ENCODE measurements around the gene RAB3GAP2.
"Not testable (repeated sequence)": the region's sequence is repeated elsewhere in the genome, so short reads cannot be mapped to it uniquely, and the experiment has no call there.

RAB3GAP2 gene

DNA sequence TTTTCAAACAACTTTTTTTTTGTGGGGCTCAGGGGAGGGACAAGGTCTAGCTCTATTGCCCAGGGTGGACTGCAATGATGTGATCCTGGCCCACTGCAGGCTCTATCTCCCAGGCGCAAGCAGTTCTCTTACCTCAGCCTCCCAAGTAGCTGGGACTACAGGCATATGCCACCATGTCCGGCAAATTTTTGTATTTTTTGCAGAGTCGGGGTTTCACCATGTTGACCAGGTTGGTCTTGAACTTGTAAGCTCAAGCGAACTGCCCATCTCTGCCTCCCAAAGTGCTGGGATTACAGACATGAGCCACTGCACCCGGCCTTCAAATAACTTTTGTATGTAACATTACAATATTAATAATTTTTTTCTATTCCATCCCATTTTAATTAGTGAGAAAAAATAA is 33.0 kb downstream of the RAB3GAP2 start:
- TF ChIP-seq, protein P1, sequence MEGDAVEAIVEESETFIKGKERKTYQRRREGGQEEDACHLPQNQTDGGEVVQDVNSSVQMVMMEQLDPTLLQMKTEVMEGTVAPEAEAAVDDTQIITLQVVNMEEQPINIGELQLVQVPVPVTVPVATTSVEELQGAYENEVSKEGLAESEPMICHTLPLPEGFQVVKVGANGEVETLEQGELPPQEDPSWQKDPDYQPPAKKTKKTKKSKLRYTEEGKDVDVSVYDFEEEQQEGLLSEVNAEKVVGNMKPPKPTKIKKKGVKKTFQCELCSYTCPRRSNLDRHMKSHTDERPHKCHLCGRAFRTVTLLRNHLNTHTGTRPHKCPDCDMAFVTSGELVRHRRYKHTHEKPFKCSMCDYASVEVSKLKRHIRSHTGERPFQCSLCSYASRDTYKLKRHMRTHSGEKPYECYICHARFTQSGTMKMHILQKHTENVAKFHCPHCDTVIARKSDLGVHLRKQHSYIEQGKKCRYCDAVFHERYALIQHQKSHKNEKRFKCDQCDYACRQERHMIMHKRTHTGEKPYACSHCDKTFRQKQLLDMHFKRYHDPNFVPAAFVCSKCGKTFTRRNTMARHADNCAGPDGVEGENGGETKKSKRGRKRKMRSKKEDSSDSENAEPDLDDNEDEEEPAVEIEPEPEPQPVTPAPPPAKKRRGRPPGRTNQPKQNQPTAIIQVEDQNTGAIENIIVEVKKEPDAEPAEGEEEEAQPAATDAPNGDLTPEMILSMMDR (IDR thresholded peaks at IDR 0.05; ENCODE audit: borderline replicate concordance, insufficient read depth, low read depth, low read length) = no peak
- H3K4me3 ChIP-seq (ENCODE audit: low read depth, low read length) = no peak overlapping the region

DNA sequence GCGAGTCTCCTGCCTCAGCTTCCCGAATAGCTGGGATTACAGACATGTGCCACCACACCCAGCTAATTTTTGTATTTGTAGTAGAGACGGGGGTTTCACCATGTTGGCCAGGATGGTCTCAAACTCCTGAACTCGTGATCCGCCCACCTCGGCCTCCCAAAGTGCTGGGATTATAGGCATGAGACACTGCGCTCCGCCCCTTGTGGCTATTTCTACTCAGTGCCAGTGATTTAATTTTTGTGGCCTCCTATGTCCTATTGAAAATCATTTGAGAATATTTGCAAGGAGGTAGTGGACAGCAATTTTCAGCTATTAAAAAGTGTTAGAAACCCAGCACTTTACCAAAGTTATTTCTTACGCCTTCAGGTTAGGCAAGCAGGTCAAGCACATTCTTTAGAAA is 36.0 kb downstream of the RAB3GAP2 start:
- not testable (repeated sequence) for H3K4me3 ChIP-seq (ENCODE audit: low read depth, low read length)

DNA sequence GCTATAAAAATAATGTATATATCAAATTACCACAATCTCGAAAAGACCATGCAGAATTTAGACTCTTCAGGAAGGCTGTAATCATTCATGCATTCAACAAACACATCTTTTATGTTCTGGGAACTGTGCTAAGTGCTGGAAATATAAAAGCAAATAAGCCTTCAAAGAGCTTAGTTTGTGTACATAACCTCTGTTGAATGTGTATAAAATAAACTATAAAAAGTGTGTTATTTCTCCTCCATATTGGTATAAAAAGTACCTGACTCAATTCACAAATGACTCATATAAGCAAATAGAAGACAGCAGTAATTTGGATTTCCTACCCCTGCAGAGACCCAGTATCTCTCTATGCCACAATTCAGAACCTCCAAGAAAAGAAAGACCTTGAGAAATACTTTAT is 36.8 kb downstream of the RAB3GAP2 start:
- TF ChIP-seq, protein P1 (IDR thresholded peaks at IDR 0.05; ENCODE audit: borderline replicate concordance, insufficient read depth, low read depth, low read length) = no peak
- H3K4me3 ChIP-seq (ENCODE audit: low read depth, low read length) = no peak overlapping the region

DNA sequence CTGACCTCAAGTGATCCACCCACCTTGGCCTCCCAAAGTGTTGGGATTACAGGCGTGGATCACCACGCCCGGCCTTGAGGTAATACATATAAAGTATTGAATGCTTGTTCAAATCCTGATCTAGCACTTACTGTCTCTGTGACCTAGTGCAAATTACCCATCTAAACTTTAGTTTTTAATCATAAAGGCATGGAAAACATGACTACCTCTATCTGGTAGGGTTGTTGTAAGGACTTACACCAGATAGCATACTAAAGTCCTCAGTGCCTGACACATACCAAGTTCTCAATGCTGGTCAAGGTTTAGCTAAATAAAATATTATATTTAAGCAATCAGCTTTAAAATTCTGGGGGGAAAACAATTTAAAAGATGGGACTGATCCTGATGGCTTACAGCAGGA is 38.3 kb downstream of the RAB3GAP2 start:
- TF ChIP-seq, protein P1 (IDR thresholded peaks at IDR 0.05; ENCODE audit: borderline replicate concordance, insufficient read depth, low read depth, low read length) = no peak

DNA sequence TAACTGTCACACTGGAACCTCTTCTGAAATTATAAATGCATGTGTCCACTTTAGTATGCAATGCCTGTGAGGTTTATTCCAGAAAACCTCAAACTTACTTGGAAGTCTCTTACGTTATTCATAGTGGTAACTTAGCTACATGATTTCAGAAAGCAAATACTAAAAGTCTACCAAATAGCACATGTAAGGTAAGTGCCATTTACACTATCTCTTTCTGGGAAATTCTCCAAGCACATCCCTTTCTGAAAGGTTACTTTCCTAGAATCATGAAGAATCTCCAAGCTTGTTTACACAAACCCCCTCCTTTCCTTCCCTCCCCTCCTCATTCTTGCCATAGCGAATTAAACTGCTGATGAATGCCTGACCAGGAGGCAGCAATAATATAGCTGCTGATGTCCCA is 42.5 kb downstream of the RAB3GAP2 start:
- TF ChIP-seq, protein P1 (IDR thresholded peaks at IDR 0.05; ENCODE audit: borderline replicate concordance, insufficient read depth, low read depth, low read length) = no peak
- H3K4me3 ChIP-seq (ENCODE audit: low read depth, low read length) = no peak overlapping the region

More for the DNA sequence above, 38.3 kb downstream of the RAB3GAP2 start:
- no peak overlapping the region for H3K4me3 ChIP-seq (ENCODE audit: low read depth, low read length)

DNA sequence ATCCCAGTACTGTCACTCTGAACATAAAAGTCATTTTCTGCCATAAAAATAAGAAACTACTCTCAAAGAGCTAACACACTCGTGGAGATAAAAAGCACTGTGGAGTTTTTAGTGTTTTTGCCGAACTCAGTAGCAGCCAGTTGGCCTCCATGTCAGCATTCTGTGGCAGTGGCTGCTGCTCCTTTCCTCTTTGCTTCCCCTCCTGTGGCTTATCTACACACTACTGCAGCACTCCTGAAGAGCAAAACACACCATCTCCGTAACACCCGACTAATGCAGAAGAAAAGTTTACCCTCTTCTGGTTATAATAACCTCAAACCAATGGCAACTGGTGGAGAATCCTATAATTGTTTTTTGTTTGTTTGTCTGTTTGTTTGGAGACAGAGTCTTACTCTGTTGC is 44.9 kb downstream of the RAB3GAP2 start:
- H3K4me3 ChIP-seq (ENCODE audit: low read depth, low read length) = no peak overlapping the region
- TF ChIP-seq, protein P1 (IDR thresholded peaks at IDR 0.05; ENCODE audit: borderline replicate concordance, insufficient read depth, low read depth, low read length) = no peak

DNA sequence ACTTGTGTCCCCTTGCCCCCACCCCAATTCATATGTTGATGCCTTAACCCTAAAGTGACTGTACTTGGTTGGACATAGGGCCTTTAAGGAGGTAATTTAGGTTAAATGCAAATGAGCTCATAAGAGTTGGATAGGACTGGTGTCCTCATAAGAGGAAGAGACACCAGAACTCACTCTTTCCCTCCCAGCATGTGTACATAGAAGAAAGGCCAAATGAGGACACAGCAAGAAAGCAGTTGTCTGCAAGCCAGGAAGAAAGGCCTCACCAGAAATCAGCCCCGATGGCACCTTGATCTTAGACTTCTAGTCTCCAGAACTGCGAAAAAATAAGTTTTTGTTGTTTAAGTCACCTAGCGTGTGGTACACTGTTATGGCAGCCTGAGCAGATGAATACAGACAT is 45.5 kb downstream of the RAB3GAP2 start:
- H3K4me3 ChIP-seq (ENCODE audit: low read depth, low read length) = no peak overlapping the region
- TF ChIP-seq, protein P1 (IDR thresholded peaks at IDR 0.05; ENCODE audit: borderline replicate concordance, insufficient read depth, low read depth, low read length) = no peak

DNA sequence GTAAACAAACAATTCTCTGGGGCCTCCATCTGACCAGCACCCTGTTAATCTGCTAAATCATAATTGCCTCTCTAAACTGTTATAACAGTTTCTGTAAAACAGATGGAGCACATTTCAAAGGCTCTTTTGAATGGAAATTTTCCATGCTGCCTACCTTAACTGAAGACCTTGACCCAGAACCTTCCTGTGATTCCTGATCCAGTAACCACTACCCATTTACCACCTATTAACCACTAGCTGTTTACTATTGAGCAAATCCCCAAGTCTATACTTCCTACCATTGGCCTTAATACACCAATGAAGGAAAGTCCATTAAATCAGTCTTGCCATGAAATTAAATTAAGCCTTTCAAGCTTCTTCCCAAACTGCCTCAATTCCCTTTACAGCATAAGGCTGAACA is 46.3 kb downstream of the RAB3GAP2 start:
- TF ChIP-seq, protein P1 (IDR thresholded peaks at IDR 0.05; ENCODE audit: borderline replicate concordance, insufficient read depth, low read depth, low read length) = no peak
- H3K4me3 ChIP-seq (ENCODE audit: low read depth, low read length) = no peak overlapping the region
